ENCODE data around the gene LTBP1. TPM values are rescaled to one million over a fixed set of nuclear protein-coding genes. Genes with fewer than 3 reads are reported as not detected.

LTBP1 gene
- total RNA-seq, 4 donors from 2014 or later: 3.8 to 20.8 (median 11.3) TPM

DNA sequence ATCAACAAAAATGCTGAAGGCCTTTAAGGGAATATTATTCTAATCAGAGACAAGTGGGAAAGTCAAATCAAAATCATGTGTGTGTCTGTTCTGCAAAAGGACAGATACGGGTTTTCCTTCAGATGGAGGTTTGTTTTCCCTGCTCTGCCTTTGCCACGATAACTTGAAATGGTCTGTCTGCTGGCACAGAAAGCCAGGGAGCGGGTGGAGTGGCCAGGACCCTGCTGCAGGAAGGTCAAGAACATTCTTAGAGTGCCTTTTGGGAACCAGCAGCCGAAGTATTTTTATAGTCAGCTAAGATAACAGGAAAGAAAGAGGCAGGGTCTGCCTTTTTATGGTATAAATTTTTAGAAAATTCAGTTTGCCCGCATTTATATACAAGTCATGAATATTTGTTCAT, 234.2 kb downstream of the LTBP1 start:
- WGBS, 2 donors: 71 to 77% methylated on average over 5 of the region's 5 CpGs
- DNase-seq (ENCODE audit: low spot score in 2 of 2): no peak
- TF ChIP-seq, protein P1, sequence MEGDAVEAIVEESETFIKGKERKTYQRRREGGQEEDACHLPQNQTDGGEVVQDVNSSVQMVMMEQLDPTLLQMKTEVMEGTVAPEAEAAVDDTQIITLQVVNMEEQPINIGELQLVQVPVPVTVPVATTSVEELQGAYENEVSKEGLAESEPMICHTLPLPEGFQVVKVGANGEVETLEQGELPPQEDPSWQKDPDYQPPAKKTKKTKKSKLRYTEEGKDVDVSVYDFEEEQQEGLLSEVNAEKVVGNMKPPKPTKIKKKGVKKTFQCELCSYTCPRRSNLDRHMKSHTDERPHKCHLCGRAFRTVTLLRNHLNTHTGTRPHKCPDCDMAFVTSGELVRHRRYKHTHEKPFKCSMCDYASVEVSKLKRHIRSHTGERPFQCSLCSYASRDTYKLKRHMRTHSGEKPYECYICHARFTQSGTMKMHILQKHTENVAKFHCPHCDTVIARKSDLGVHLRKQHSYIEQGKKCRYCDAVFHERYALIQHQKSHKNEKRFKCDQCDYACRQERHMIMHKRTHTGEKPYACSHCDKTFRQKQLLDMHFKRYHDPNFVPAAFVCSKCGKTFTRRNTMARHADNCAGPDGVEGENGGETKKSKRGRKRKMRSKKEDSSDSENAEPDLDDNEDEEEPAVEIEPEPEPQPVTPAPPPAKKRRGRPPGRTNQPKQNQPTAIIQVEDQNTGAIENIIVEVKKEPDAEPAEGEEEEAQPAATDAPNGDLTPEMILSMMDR (IDR thresholded peaks at IDR 0.05): no peak
- no peak for TF ChIP-seq POLR2A (IDR thresholded peaks at IDR 0.05)
- intact Hi-C loops (cut with DNase I; ENCODE audit: low total_unique reads): no loop called here
- no peak overlapping the region for H3K4me3 ChIP-seq (ENCODE audit: low read depth, poor library complexity, severe bottlenecking)

DNA sequence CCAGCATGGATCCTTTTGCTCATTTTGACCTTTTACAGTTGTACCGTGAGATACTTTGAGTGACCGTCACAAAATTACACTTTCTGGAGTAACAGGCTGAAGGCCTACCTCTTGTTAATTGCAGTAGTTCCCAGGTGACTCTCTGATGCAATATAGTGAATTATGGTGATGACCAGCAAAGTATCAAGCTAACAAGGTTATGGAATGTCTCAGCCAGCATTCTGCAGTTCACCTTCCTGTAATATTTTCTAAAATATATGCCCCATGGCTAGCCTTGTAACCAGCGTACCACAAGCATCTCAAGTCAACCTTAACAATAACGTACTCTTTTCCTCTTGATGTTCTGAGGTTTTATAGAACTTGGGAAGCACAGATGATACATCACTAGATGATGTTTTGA, 234.7 kb downstream of the LTBP1 start:
- intact Hi-C loops (cut with DNase I; ENCODE audit: low total_unique reads): no loop called here
- WGBS, 2 donors: 71 to 94% methylated on average over 4 of the region's 4 CpGs
- no peak overlapping the region for H3K4me3 ChIP-seq (ENCODE audit: low read depth, poor library complexity, severe bottlenecking)
- DNase-seq (ENCODE audit: low spot score in 2 of 2): no peak
- no peak for TF ChIP-seq POLR2A (IDR thresholded peaks at IDR 0.05)
- TF ChIP-seq, protein P1 (IDR thresholded peaks at IDR 0.05): no peak

DNA sequence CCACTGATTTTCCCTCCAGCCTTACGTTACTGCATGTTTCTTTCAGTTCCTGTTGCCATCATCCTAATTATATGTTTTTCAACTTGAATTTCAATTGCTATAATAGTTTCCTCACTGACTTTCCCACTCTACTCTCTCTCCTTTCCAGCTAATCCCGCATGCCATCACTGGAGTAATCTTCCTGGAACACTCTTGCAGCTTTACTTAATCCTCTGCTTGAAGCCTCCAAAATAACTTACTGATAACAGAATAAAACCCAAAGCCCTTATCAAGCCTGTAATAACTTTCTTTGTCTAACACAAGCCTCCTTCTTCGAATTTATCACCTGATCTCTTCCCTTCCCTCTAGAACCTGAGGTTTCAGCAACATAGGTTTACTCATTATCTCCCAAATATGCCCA, 237.3 kb downstream of the LTBP1 start:
- WGBS, 2 donors: 85 to 86% methylated on average over 3 of the region's 3 CpGs
- intact Hi-C loops (cut with DNase I; ENCODE audit: low total_unique reads): no loop called here

DNA sequence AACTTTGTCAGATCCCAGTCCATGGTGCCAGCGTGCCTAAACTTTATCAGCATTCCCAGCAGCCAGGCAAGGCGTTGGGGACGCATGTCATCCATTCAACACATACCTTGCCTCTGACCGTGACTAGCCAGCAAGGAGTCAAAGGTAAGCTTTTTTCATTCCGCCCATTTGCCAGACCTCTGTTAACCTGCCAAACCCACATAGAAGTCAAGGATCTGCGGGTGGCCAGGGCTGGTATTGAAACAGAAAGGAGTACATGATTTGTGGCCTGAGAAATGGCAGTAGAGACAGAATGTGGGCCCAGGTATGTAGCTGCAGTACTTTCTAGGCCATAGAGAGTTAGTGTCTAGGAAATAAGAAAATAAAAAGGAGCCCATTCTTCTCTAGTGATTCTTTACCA, 240.2 kb downstream of the LTBP1 start:
- no peak overlapping the region for H3K4me3 ChIP-seq (ENCODE audit: low read depth, poor library complexity, severe bottlenecking)
- intact Hi-C loops (cut with DNase I; ENCODE audit: low total_unique reads): no loop called here
- no peak for DNase-seq (ENCODE audit: low spot score in 2 of 2)
- 78 to 99% methylated on average over 6 of the region's 6 CpGs for WGBS, 2 donors
- TF ChIP-seq, protein P1 (IDR thresholded peaks at IDR 0.05): no peak
- TF ChIP-seq POLR2A (IDR thresholded peaks at IDR 0.05): no peak

More for the DNA sequence above, 237.3 kb downstream of the LTBP1 start:
- TF ChIP-seq, protein P1 (IDR thresholded peaks at IDR 0.05): no peak
- TF ChIP-seq POLR2A (IDR thresholded peaks at IDR 0.05): no peak
- no peak for DNase-seq (ENCODE audit: low spot score in 2 of 2)
- H3K4me3 ChIP-seq (ENCODE audit: low read depth, poor library complexity, severe bottlenecking): no peak overlapping the region

DNA sequence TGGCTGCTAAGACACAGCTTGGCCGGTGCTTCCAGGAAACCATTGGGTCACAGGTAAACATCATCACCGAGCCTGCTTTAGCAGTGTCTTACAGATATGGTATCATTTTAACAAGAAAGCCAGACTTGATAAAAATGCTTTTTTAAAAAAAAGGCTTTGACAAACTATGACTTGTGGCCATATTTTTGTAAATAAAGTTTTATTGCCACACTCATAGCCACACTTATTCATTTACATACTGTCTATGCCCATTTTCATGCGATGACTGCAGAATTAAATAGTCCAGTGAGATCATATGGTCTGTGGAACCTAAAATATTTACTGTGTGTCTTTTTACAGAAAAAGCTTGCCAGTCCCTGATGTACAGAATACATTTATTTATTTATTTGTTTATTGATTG, 242.0 kb downstream of the LTBP1 start:
- WGBS, 2 donors: 98 to 99% methylated on average over 3 of the region's 3 CpGs
- no peak overlapping the region for H3K4me3 ChIP-seq (ENCODE audit: low read depth, poor library complexity, severe bottlenecking)
- no peak for DNase-seq (ENCODE audit: low spot score in 2 of 2)
- intact Hi-C loops (cut with DNase I; ENCODE audit: low total_unique reads): no loop called here
- no peak for TF ChIP-seq POLR2A (IDR thresholded peaks at IDR 0.05)
- TF ChIP-seq, protein P1 (IDR thresholded peaks at IDR 0.05): no peak

DNA sequence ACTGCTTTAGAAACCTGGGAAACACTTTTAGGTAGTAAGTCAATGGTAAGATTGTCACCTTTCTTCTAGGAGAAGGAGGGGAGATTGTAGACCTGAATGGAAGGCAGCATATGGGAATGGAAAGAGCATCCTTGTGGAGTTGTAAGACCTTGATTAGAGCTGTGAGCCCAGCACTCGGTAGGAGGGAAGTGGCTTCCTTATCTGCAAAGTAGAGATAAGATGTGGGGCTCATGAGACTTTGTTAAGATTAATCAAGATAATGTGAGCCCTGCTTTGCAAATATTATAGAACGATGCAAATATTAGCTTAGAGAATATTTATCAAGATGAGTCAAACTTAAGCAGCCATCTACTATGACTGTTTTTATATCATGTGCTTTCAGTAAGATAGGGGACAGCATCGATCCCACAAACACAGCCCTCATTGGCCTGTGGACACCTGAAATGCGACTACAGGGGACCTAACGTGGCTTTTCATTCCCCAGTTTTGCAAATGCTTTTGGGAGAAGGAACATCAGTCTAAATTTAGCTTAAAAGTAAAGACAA, 243.7 kb downstream of the LTBP1 start:
- H3K4me3 ChIP-seq (ENCODE audit: low read depth, poor library complexity, severe bottlenecking): no peak overlapping the region
- no peak for DNase-seq (ENCODE audit: low spot score in 2 of 2)
- TF ChIP-seq, protein P1 (IDR thresholded peaks at IDR 0.05): no peak
- no peak for TF ChIP-seq POLR2A (IDR thresholded peaks at IDR 0.05)
- intact Hi-C loops (cut with DNase I; ENCODE audit: low total_unique reads): no loop called here
- WGBS, 2 donors: 80 to 90% methylated on average over 5 of the region's 5 CpGs

All from lower leg skin (tissue), 4 donors.